Anterior cingulate cortex (tissue), 58 donors: ENCODE data around the gene MAP4K4.
"Not testable (repeated sequence)": the region's sequence is repeated elsewhere in the genome, so short reads cannot be mapped to it uniquely, and the experiment has no call there.

Experiments used
- DNase-seq, 58 donors: peaks; one replicate each; lab custom pipeline; 2025; lab: John Stamatoyannopoulos, UW

The MAP4K4 gene

GRCh38 chr2:101931402-101931801, 233.9 kb downstream of the MAP4K4 start:
- DNase-seq = no peak

- DNase-seq = not testable (repeated sequence)
Observed at GRCh38 chr2:101935764-101936163, 238.3 kb downstream of the MAP4K4 start.

- DNase-seq = no peak
Observed at GRCh38 chr2:101942851-101943250, 245.3 kb downstream of the MAP4K4 start.
